GM18502 (cell line): ENCODE results near the gene PLA2R1.
"Not testable (repeated sequence)": the region's sequence is repeated elsewhere in the genome, so short reads cannot be mapped to it uniquely, and the experiment has no call there.

Source experiments
- ATAC-seq: cut with Tn5 transposase; IDR thresholded peaks from one replicate; pipeline ENCODE4 v1.9.1; 2021; ENCODE audit warnings: mild to moderate bottlenecking; ENCODE audit not compliant: unreplicated experiment, poor library complexity

The PLA2R1 gene

DNA sequence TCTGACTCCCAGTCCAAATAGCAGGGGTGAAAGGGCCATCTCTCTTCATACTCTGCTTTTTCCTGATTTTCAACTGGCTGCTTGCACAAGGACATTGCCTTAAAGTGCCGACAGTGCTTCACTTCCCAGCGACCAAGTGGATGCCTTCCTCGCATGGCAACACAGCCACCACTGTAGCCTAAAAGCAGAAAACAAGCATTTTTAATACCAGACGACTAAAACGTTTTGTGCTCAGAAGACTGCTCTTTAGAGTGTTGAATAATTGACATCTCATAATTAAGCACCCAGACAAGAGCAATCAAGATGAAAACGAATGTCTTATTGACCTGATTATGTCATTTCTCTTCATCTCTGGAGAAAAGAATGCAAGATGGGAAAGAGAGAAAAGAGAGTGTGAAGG is 75.2 kb downstream of the PLA2R1 start:
- ATAC-seq, result no peak

DNA sequence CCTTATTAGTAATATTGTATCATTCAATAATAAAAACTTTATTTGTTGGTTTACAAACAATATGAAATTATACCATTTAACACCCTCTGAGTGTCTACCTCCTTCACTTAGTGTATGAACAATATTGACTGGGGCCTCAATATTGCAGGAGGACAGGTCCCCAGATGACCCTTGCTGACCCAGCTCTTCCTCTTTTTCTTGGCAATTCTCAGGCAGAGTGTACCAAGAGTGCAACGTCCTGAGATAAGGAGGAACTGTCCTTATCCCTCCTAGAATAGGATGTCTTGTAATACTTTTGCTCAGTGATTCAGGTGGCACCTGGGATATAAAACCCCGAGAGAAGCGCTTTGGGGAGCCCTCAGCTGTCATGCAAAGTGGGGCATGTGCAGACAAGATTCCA is 76.8 kb downstream of the PLA2R1 start:
- no peak for ATAC-seq

GRCh38 chr2:159984034-159984433 is 78.4 kb downstream of the PLA2R1 start:
- ATAC-seq, result no peak

DNA sequence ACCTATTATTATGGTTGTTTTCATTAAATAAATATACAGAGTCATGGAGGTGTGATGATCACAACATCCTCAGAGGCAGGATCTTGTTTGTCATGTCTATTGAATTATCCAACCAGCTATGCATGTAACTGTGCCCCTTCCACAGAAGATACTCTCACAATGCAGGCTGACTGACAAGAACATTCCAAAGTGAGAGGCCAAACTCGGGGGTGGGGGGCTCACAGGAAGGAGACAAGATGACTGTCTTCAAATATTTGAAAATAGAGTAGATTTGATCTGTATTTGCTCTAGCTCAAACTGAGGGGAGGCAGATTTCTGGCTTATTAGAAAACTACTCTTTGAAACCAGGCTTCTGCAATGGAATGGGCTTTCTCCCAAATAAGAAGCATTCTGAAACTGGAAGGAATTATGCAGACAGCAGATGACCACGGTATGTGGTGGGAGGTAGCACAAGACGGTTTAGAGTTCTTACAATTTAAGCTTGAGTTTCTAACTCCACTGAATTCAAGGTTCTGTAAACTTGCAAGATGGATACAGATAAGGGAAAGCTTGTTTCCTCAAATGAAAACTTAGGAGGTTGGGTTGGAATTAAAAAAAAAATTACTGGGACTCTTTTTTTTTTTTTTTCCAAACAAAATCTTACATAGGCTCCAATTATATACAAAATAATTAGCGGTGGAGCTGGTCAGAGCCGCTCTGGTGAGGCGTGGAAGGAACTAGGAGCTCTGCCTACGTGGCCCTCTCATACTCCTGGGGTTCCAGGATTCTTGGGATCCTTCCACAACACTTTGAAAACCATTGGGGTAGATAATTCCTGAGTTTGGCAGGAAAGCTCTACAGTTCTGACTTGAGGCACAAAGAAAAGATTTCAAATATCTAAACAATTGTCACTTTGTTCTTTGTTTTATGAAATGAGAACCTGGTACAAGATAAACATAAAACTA is 79.3 kb downstream of the PLA2R1 start:
- no peak for ATAC-seq

DNA sequence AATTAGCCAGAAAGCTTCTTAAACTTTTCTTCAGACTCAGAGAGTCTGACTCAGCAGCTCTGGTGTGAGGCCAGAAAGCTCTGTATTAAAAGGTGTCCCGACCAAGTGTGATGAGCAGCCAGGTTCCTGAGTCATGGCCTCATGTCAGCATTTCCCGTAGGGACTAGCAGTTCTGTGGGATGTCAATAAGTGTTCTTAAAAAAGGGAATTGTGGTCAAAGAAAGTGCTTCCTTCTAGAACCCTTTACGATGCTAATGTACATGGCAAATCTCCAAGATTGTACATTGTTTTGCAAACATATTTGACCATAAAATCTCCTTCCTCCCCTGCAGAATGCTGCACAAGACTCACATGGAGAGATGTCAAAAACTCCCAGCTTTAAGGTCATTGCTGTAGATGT is 80.1 kb downstream of the PLA2R1 start:
- no peak for ATAC-seq

DNA sequence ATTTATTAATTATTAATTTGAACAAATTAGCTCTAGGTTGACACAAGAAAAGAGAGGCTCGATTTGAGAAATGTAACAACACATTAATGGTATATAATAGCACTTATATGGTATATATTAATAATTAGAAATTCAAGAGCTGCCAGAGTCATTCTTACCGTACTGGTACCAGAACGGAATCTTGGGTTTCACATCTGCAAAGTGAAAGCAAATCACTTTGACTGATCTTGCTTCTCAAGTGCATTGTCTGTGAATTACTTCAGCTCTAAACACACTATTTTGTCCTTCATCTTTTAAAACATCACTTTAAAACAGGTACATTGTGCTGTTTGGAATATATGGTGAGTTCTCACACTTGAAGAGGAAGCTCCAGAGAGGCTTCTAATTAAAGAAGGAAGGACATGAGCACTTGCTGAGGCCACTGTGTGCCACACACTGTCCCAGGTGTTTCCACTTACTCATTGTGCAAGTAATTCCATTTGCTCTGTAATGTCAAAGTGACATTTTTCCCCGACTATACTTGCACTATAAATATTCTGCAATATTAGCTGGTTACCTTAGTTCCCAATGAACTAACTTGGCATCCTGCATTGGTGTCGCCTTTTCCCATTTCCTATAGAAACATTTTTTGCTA is 85.8 kb downstream of the PLA2R1 start:
- no peak for ATAC-seq

GRCh38 chr2:159973325-159973724 is 89.1 kb downstream of the PLA2R1 start:
- ATAC-seq, result no peak

GRCh38 chr2:159971365-159972152 is 90.9 kb downstream of the PLA2R1 start:
- ATAC-seq, result no peak

- ATAC-seq, result not testable (repeated sequence)
These were observed 91.9 kb downstream of the PLA2R1 start for GRCh38 chr2:159970548-159970947.

DNA sequence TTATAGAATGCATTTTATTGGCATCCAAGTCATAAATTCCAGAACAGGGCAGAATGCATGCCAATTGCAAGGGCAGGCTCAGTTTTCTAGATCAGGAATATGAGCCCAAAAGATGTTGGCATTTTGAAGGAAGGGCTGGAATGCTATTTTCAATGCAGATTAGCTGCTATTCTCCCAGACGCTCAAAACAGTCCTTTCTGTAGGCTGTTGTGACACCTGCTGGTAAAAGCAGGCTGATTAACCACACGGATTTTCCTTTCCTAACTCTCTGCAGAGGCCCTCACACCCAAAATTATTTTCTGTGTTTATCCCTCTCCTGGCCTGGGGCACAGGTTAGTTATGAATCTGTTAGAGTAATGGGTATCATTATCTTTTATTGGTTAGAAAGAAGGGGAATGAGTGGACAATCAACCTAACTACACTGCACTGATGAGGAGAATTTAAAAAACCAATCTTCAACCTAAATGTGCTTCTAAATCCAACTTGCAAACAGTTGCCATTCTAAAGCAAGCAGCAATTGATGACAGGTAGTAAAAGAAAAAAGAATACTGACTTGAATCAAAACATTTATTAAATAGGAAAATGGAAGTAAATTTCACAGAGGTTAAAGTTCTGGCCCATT is 94.0 kb downstream of the PLA2R1 start:
- ATAC-seq, result no peak

- peak; percentile 89 for ATAC-seq
These were observed 98.7 kb downstream of the PLA2R1 start for GRCh38 chr2:159963700-159964099.

- ATAC-seq, result not testable (repeated sequence)
These were observed 99.9 kb downstream of the PLA2R1 start for GRCh38 chr2:159962513-159962912.

DNA sequence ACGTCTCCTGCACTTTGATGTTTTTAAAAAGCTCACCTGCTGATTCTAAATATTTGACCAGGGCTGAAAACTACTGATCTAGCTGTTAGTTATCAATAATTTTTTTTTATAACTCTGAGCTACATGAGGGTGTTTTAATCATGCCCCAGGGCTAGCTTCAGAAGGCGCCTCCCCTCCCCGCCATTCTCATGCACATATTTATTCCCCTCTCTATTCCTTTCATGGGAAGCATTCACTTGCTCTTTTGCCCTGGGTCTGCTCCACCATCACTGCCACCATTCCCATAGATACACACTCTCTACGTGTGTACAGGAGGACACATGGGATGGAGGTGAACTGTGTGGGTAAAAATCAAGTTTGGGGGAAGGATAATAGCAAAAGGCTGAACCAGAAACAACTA is 101.0 kb downstream of the PLA2R1 start:
- no peak for ATAC-seq

DNA sequence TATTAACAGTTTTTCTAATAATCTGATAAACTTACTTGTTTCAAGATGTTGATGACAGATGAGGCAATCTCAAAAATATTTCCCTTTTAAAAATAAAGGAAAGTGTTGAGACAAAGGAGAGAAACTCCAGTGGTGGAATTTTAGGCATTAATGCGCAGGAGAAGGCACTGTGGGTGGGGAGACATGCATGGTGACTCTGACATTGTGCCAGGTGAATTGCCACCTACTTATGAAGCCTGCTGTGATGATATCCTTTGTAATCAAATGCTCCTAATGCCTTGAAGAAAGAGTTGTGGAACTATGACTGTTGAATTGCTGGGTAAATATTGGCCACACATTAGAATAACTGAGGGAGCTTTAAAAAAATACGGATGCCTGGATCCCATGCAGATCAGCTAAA is 101.4 kb downstream of the PLA2R1 start:
- ATAC-seq, result no peak

DNA sequence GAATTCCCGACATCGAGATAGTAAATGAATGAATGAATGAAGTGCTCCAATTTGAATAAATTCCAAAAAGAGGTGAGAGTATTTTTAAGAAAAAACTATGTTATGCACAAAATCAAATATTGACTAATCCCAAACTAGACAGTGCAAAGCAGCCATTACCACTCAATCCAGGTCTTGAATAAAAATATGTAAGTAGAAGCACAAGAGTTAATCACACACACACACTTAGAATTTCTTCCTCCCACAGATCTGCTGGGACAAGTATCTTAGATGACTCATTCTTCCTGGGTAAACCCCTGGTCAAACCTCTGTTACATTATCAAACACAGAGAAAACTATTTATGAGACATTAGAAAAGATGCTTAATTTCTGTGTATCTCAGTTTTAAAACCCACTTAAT is 102.0 kb downstream of the PLA2R1 start:
- peak; percentile 49 for ATAC-seq

GRCh38 chr2:159959136-159959535 is 103.3 kb downstream of the PLA2R1 start:
- no peak for ATAC-seq

GRCh38 chr2:159953136-159953823 is 109.1 kb downstream of the PLA2R1 start:
- ATAC-seq, result no peak

DNA sequence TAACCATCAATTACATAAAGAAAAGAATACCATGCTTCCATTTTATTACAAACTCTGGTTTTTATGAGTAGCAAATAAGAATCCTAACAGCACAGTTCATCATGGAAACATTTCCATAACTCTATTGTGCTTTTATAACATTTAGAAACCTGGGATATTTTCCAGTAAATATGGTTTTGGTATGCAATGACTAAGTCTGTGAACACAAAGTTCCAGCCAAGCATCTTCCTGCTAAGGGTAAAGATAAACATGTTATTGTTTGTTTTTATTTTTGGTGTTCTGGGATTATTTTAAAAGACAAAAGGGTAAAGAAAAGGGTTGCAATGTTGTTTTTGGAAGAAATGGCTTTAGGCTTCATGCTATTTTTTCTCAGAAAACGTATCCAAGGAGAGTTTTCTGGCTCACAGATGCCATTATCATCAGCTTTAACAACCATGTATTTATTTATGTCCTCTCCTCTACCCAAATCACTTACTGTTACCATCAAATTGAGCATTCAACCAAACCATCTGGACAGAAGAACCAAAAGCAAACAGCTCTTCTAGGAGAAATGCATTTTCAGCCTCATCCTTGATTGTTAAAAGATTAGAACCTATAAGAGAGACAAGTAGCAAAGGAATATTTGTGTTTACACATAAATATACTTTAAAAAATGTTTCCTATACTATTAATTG is 116.0 kb downstream of the PLA2R1 start:
- ATAC-seq, result no peak

- no peak for ATAC-seq
These were observed 117.5 kb downstream of the PLA2R1 start for GRCh38 chr2:159944874-159945273.
